Measurements from ENCODE around the gene FOXL2. TPM values are rescaled to one million over a fixed set of nuclear protein-coding genes. Genes with fewer than 3 reads are reported as not detected.

Gene FOXL2
- total RNA-seq = under 1 TPM in 2 of 6 donors, not detected in 4; 0.06 to 0.07 TPM

- Histone ChIP-seq H3K9me3 (no peaks in the 10 kb centered on the region), H3K27me3 (peaks cover 1 to 91% (median 55%) of the 10 kb centered on the region in 4 donors), H3K4me1 (peaks cover 44 to 53% (median 47%) of the 10 kb centered on the region in 4 donors), H3K4me3 (peak within 1 kb of the TSS; percentile 7 to 43 (median 33)), H3K36me3 (no peaks in the 10 kb centered on the region), H3K27ac (no peak within 1 kb of the TSS)
- TF ChIP-seq EP300 (IDR thresholded peaks at IDR 0.05) = no peak
- TF ChIP-seq POLR2A (IDR thresholded peaks at IDR 0.05) = no peak
- TF ChIP-seq POLR2AphosphoS5 (IDR thresholded peaks at IDR 0.05) = no peak
- no peak for TF ChIP-seq CTCF (IDR thresholded peaks at IDR 0.05)
- DNase-seq (peak in 1 of 2 donors; percentile 87), ATAC-seq (ENCODE audit: low FRiP score in 2 of 2) (peak; percentile 11 to 60)
- 2 to 4% methylated on average over 12 to 47 of the region's 78 CpGs for WGBS, 2 donors
Observed at GRCh38 chr3:138946663-138947494, at the start of gene FOXL2, which contains the start of gene FOXL2NB. Gene FOXL2, minus strand, starts transcription at chr3:138947137. Its CDS starts 415 bp downstream, at chr3:138946722. Gene FOXL2NB, plus strand, starts transcription at chr3:138947217. Its CDS starts 148 bp downstream, at chr3:138947365.

DNA sequence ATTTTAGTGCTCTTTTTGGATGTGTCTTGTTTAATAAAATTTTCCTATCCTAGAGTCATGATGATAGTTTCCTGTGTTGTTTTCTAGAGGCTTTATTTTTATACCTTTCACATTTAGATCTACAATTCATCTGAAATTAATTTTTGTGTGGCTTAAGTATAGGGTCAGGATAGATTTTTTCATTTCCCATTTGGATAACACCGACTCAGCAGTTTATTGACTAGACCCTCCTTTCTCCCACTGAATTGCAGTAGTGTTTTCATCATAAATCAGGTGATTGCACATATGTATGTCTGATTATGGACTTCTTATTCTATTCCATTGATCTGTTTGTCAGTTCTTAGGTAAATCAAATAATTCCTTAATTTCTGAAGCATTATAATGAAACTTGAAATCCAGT lies 48.8 kb upstream of the FOXL2 start:
- Histone ChIP-seq H3K27ac (no peak overlapping the region), H3K9me3 (no peaks in the 10 kb centered on the region), H3K27me3 (no peaks in the 10 kb centered on the region), H3K4me1 (no peaks in the 10 kb centered on the region), H3K4me3 (no peak overlapping the region), H3K36me3 (no peaks in the 10 kb centered on the region)
- WGBS, 2 donors = 81 to 83% methylated on average over 1 of the region's 1 CpG
- DNase-seq = no peak
- TF ChIP-seq EP300 (IDR thresholded peaks at IDR 0.05) (no peak), POLR2AphosphoS5 (IDR thresholded peaks at IDR 0.05) (no peak), POLR2A (IDR thresholded peaks at IDR 0.05) (no peak), CTCF (IDR thresholded peaks at IDR 0.05) (no peak)
- no peak for ATAC-seq (ENCODE audit: low FRiP score in 2 of 2)

- H3K9me3 ChIP-seq = no peaks in the 10 kb centered on the region
- 92 to 93% methylated on average over 2 of the region's 2 CpGs for WGBS, 2 donors
- H3K27me3 ChIP-seq = no peaks in the 10 kb centered on the region
- ATAC-seq (ENCODE audit: low FRiP score in 2 of 2) (no peak), DNase-seq (no peak)
- TF ChIP-seq EP300 (IDR thresholded peaks at IDR 0.05) (no peak), POLR2A (IDR thresholded peaks at IDR 0.05) (no peak), CTCF (IDR thresholded peaks at IDR 0.05) (no peak), POLR2AphosphoS5 (IDR thresholded peaks at IDR 0.05) (no peak)
- H3K4me1 ChIP-seq = no peaks in the 10 kb centered on the region
- H3K27ac ChIP-seq = no peak overlapping the region
- no peak overlapping the region for H3K4me3 ChIP-seq
- no peaks in the 10 kb centered on the region for H3K36me3 ChIP-seq
Observed at GRCh38 chr3:138987181-138987580, 40.2 kb upstream of the FOXL2 start.

GRCh38 chr3:138985932-138986331 lies 39.0 kb upstream of the FOXL2 start:
- no peaks in the 10 kb centered on the region for H3K9me3 ChIP-seq
- H3K4me1 ChIP-seq = no peaks in the 10 kb centered on the region
- H3K4me3 ChIP-seq = no peak overlapping the region
- H3K36me3 ChIP-seq = no peaks in the 10 kb centered on the region
- DNase-seq (no peak), ATAC-seq (ENCODE audit: low FRiP score in 2 of 2) (no peak)
- 60 to 61% methylated on average over 4 of the region's 4 CpGs for WGBS, 2 donors
- no peaks in the 10 kb centered on the region for H3K27me3 ChIP-seq
- H3K27ac ChIP-seq = no peak overlapping the region
- TF ChIP-seq CTCF (IDR thresholded peaks at IDR 0.05) (no peak), POLR2AphosphoS5 (IDR thresholded peaks at IDR 0.05) (no peak), POLR2A (IDR thresholded peaks at IDR 0.05) (no peak), EP300 (IDR thresholded peaks at IDR 0.05) (no peak)
